DMS79 (cell line): ENCODE results near the gene PTPRK.

Experiments
- DNase-seq: peaks from one replicate; lab custom pipeline; 2025; lab: John Stamatoyannopoulos, UW

Gene PTPRK

DNA sequence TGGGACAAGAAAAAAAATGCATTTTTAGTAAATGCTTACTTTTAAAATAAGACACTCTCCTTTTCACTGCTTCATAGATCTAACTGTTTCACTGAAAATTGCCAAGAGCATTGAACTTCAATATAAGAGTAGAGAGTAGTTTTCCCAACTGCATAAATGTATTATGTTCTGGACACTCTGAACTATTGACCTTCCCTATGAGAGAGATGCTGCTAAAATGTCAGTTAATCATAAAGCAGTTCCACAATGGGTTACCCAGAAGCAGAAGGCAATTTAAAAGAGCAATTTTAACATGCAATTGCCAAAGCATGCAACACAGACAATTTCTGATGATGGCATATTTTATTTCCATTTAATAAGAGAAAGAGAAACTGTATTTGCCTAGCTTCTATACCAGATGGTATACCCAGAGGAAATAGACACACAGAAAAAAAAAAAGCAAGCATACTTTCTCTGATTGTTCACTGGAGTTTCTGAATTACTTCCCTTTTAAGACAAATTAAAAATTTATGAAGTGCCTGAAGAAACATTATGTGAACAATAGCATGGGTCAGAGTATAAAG lies 340.4 kb downstream of the PTPRK start:
- DNase-seq: no peak

DNA sequence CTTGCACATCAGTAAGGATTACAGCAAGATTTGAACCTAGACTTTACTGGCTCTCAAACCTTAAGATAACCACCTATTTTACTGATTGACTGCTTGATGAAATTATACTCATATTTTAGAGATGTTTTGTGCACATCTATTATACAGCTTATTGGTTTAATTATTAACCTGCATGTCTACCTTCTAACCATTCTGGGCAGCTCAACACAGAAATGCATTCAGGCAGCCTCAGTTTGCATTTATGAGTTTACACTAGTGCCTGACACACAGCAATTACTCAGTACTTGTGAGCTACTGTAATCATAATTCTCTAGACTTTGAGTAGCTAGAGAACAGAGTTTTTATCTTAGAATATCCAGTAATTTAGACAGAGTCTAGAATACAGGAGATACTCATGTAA lies 345.7 kb downstream of the PTPRK start:
- no peak for DNase-seq

- DNase-seq: no peak
Observed at GRCh38 chr6:128172752-128173682, 347.4 kb downstream of the PTPRK start.

DNA sequence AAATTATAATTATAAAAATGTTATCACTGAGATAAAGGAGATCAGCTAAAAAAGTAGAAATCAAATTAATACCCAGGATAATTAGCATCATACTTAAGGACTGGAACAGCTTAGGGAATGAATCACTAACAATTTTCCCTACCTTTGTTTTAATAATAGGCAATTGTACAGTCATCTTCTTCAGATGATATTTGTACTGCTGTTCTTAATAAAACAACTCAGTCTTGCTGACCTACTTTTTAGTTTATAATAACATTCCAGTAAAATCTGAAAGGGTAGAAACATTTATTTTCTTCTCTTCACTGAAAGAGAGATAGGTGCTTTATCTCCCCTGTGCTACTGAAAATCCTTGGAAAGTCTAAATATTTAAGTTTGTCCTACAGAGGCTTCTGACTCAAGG lies 348.3 kb downstream of the PTPRK start:
- no peak for DNase-seq

DNA sequence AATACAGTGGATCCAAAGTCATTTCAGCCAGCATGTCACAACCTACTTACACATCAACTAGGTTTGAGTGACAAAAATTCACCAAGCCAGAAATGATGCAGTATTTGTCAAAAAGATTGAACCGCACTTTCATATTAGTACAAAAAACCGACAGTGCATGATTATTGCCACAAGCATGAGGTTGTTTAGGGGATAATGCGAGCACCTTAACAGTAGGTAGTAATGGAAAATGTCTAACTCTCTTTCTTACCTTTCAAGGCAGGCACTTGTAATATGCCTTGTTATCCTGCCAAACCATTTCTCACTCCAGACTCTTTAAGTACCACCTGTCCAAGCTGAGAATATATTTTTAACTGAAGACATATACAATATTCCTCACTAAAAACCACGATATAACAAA lies 349.2 kb downstream of the PTPRK start:
- DNase-seq: no peak

GRCh38 chr6:128168244-128168643 lies 352.2 kb downstream of the PTPRK start:
- DNase-seq: no peak

- no peak for DNase-seq
Observed at GRCh38 chr6:128167552-128167951, 352.8 kb downstream of the PTPRK start.

GRCh38 chr6:128164254-128164653 lies 356.1 kb downstream of the PTPRK start:
- no peak for DNase-seq

- DNase-seq: no peak
Observed at GRCh38 chr6:128162423-128162822, 358.0 kb downstream of the PTPRK start.

DNA sequence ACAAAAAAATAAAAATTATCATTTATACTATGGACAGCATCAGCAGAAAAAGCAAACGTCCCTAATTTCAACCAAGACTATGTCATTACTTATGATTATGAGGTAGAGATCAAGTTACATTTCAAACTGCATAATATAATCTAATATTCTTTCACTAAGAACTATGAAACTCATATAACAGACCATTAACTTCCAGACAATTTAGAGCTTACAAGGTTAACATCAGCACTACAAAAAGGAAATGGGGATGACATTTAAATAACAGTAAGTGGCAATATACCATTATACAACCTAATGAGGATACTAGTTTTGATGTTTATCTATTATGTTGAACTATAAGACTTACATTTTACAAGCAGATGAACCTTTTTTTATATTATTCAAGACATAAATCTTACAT lies 358.6 kb downstream of the PTPRK start:
- DNase-seq: no peak

- no peak for DNase-seq
Observed at GRCh38 chr6:128161263-128161662, 359.1 kb downstream of the PTPRK start.

- no peak for DNase-seq
Observed at GRCh38 chr6:128158496-128158895, 361.9 kb downstream of the PTPRK start.

DNA sequence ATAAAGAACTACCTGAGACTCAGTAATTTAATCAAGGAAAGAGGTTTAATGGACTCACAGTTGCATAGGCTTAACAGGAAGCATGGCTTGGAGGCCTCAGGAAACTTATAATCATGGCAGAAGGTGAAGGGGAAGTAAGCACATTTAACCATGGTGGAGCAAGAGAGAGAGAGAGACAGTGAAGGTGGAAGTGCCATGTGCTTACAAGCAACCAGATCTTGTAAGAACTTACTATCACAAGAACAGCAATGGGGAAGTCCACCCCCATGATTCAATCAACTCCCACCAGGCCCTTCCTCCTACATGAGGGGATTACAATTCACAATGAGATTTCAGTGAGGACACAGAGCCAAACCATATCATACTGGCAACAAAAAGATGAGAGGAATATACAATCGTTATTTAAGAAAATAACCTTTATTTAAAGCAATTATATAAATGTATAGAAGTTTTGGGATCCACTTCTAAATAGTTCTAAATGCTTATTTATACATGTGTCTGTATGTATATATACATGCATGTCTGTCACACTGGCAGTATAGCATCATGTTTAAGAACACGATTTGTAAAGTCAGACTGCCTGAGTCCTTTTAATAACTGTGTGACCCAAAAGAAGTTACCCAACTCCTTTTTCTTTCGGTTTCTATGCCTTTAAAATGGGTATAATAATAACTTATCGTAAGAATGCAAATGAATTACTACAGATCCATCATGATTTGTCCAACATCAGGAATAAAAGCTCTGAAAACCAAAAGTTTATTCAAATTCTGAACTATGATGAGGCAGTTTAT lies 363.9 kb downstream of the PTPRK start:
- DNase-seq: no peak

- DNase-seq: no peak
Observed at GRCh38 chr6:128155826-128156225, 364.6 kb downstream of the PTPRK start.

- DNase-seq: no peak
Observed at GRCh38 chr6:128152551-128152950, 367.8 kb downstream of the PTPRK start.

- no peak for DNase-seq
Observed at GRCh38 chr6:128150376-128150775, 370.0 kb downstream of the PTPRK start.

- DNase-seq: no peak
Observed at GRCh38 chr6:128149796-128150195, 370.6 kb downstream of the PTPRK start.

DNA sequence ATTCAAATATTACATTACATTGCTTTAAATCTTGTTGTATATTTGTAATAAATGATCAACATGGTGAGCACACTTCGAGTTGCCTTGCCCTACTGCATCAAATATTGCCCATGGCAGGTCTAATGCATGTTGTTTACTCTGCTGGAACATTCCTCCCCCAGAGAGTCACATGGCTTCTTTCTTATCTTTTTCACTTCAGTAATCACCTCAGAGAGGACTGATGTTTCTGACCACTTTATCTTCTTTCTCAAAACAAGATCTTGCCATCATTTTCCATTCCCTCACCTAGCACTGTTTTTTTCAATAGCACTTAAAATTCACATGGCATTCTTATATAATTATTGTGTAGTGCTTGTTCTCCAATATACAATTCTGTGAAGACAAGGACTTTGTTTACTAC lies 376.1 kb downstream of the PTPRK start:
- no peak for DNase-seq

GRCh38 chr6:128141932-128142331 lies 378.5 kb downstream of the PTPRK start:
- no peak for DNase-seq

DNA sequence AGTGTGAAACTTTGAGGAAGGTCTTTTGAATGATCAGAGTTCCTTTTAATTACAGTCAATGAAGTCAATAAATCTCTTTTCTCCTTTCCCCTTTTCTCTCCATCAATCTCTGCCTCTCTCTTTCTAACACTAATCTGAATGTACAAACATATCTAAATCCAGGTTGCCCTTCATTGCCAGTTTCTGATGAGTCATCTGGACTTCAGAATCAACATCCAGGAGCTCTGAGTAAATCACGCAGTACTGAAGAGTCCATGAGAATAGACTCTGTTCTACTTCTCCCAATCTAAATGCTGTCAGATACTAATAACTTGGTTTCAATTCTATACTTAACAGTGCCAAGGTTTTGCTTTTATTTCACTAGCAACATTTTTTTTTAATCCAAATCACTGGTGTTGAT lies 380.9 kb downstream of the PTPRK start:
- DNase-seq: no peak

GRCh38 chr6:128138694-128139093 lies 381.7 kb downstream of the PTPRK start:
- no peak for DNase-seq

DNA sequence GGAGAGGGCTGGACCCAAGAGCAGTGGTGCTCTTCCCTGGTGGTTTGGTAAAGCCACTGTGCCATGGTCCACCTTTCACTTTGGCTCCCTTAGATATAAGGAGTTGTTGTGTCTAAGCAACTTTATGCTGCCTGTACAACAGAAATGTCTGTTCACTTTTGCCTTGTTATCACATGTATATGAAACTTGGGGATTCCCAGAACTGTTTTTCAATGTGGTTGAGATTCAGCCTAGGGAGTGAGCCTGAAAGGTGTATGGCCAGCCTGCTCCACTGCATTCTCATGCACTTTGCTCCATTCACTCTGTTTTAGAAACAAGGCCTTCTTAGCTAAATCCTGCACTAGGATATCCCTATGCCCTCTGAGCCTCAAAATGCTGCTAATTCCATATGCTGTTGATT lies 385.1 kb downstream of the PTPRK start:
- no peak for DNase-seq

GRCh38 chr6:128131566-128131965 lies 388.8 kb downstream of the PTPRK start:
- no peak for DNase-seq
